ENCODE measurements around the gene C1orf232. TPM values are rescaled to one million over a fixed set of nuclear protein-coding genes. Genes with fewer than 3 reads are reported as not detected.

Gene C1orf232
- total and polyA plus RNA-seq, 2 of the 8 experiments (the other 6 are each of a cell fraction or from before 2014, with no cell fraction given): not detected

GRCh38 chr1:26200413-26200812 lies 31.6 kb upstream of the C1orf232 start:
- Histone ChIP-seq H4K20me1 (replicated peaks in 1 of 2; ENCODE audit: control insufficient read depth in 1 of 2, insufficient read depth in 2 of 2, low read length in 2 of 2) (no peaks in the 10 kb centered on the region), H3K9ac (replicated peaks in 1 of 4; ENCODE audit: extremely low read depth in 1 of 4, low read depth in 3 of 4, low read length in 3 of 4) (no peak overlapping the region), H2BK12ac (ENCODE audit: low read depth, low read length) (0 out of 2 replicates have a peak overlapping the region, but pooled peaks have one; percentile 4), H3K27ac (ENCODE audit: low read depth, low read length) (no peak overlapping the region), H3K79me2 (ENCODE audit: control insufficient read depth in 1 of 2, insufficient read depth in 2 of 2, low read length in 2 of 2) (no peaks in the 10 kb centered on the region), H2BK5ac (ENCODE audit: low read depth, low read length) (no peak overlapping the region; the same call in 1 of the 2 replicates), H3K23ac (ENCODE audit: insufficient read length) (no peak overlapping the region), H3K4me2 (ENCODE audit: insufficient read depth in 1 of 2, low read depth in 2 of 2, low read length in 2 of 2) (peak overlapping the region; percentile 62; a peak in 2 of 4 replicates), H2BK15ac (ENCODE audit: low read length) (no peak overlapping the region), H3K4me1 (replicated peaks in 1 of 4; ENCODE audit: control insufficient read depth in 3 of 4, insufficient read depth in 4 of 4, low read length in 3 of 4) (peaks cover 0 to 12% (median 5%) of the 10 kb centered on the region in 4 experiments; a peak in 5 of 7 replicates), H3K23me2 (ENCODE audit: low read depth, low read length) (no peaks in the 10 kb centered on the region; the same call in 1 of the 2 replicates), H3K18ac (ENCODE audit: extremely low read depth, low read length) (no peak overlapping the region), H4K5ac (ENCODE audit: insufficient read length, low read depth, low read length) (no peak overlapping the region), H4K91ac (replicated peaks; ENCODE audit: insufficient read length, low read length) (no peak overlapping the region), H3K14ac (ENCODE audit: insufficient read length) (no peak overlapping the region), H3K4me3 (ENCODE audit: extremely low read depth in 1 of 4, insufficient read depth in 2 of 4, low read depth in 3 of 4, low read length in 4 of 4) (peak overlapping the region in 2 of 4 experiments; percentile 28 to 50; a peak in 2 of 8 replicates), H2BK20ac (ENCODE audit: low read length) (no peak overlapping the region), H2BK120ac (replicated peaks; ENCODE audit: low read depth, low read length) (no peak overlapping the region), H3K56ac (replicated peaks; ENCODE audit: insufficient read length, low read depth, low read length) (no peak overlapping the region), H3K4ac (replicated peaks; ENCODE audit: insufficient read length, low read depth, low read length) (no peak overlapping the region), H3K79me1 (ENCODE audit: low read depth, low read length) (no peaks in the 10 kb centered on the region), H3K36me3 (ENCODE audit: control insufficient read depth in 2 of 4, insufficient read depth in 4 of 4, low read length in 3 of 4) (no peaks in the 10 kb centered on the region), H2AK5ac (ENCODE audit: low read depth, low read length) (no peak overlapping the region), H4K8ac (ENCODE audit: extremely low read depth, insufficient read depth, low read length) (no peak overlapping the region), H2AFZ (ENCODE audit: low read length) (peak overlapping the region; percentile 93), H3K9me3 (ENCODE audit: insufficient read depth in 2 of 2, low read depth in 1 of 2, low read length in 1 of 2) (no peaks in the 10 kb centered on the region), H3K27me3 (replicated peaks in 1 of 4; ENCODE audit: control insufficient read depth in 3 of 4, extremely low read depth in 1 of 4, insufficient read depth in 3 of 4, low read length in 3 of 4) (no peaks in the 10 kb centered on the region)
- TF ChIP-seq JUN (IDR thresholded peaks at IDR 0.05; ENCODE audit: low read depth, low read length) (no peak), SRF (IDR thresholded peaks at IDR 0.05; ENCODE audit: low read depth, low read length) (no peak), ATF3 (IDR thresholded peaks at IDR 0.05; ENCODE audit: insufficient read depth, low read depth, low read length) (no peak), ZNF274 (IDR thresholded peaks at IDR 0.05; ENCODE audit: borderline replicate concordance, extremely low read depth, low read length) (no peak), HDAC6 (IDR thresholded peaks at IDR 0.05; ENCODE audit: low read depth, low read length) (no peak), TCF12 (IDR thresholded peaks at IDR 0.05; ENCODE audit: low read depth, low read length) (no peak), POU5F1 (IDR thresholded peaks at IDR 0.05; ENCODE audit: low read depth, low read length) (no peak), HDAC2 (IDR thresholded peaks at IDR 0.05; ENCODE audit: borderline replicate concordance in 1 of 2, low read depth in 2 of 2, low read length in 2 of 2) (no peak)
- ChIA-PET CTCF (ENCODE audit: partially characterized antibody) (interaction anchor here (0.8 to 3.1 kb wide), 9 partner anchors 10 to 164 kb away, joined by 3 to 23 read pairs (median 3); partner anchors contain the start of gene CATSPER4), POLR2A (ENCODE audit: partially characterized antibody) (interaction anchor here (1.0 to 1.3 kb wide), 3 partner anchors 11 to 211 kb away, joined by 3 read pairs; partner anchors contain the start of gene LIN28A)
- 73% methylated on average over 5 of the region's 5 CpGs; no CpG with 5 or more reads in 1 of the 2 experiments for WGBS, 2 experiments (ENCODE audit: extremely low coverage in 1 of 2, insufficient coverage in 1 of 2, insufficient read length in 1 of 2, insufficient replicate concordance in 2 of 2, low coverage in 1 of 2, low lambda C conversion rate in 2 of 2, missing lambda C conversion rate in 1 of 2)
- DNase-seq (ENCODE audit: low read depth in 1 of 2, low spot score in 2 of 2) (no peak), FAIRE-seq (no peak)

All from H1 (cell line).